ENCODE data around the gene SPINT2. TPM values are rescaled to one million over a fixed set of nuclear protein-coding genes. Genes with fewer than 3 reads are reported as not detected.

SPINT2 gene
- polyA plus RNA-seq, 2 of the 4 experiments (the other 2 are of a cell fraction), result 291 to 343 TPM

- FAIRE-seq (no peak), ATAC-seq (no peak), DNase-seq (ENCODE audit: low read depth in 1 of 2, low spot score in 1 of 2) (no peak)
- ChIA-PET POLR2A (no interaction called here), CTCF (interaction anchor here (0.7 to 33.5 kb wide), 11 partner anchors 19 to 330 kb away, joined by 3 to 1052 read pairs (median 4); partner anchors contain the start of genes CATSPERG, GGN, KCNK6 and PPP1R14A)
- WGBS (ENCODE audit: missing lambda C conversion rate), result 70% methylated on average over 7 of the region's 7 CpGs
- Histone ChIP-seq H3K9me3 (no peaks in the 10 kb centered on the region), H3K4me1 (peaks cover 22% of the 10 kb centered on the region), H3K4me3 (no peak overlapping the region), H3K27ac (no peak overlapping the region), H3K4me2 (no peak overlapping the region)
- TF ChIP-seq PBX3 (IDR thresholded peaks at IDR 0.05), result no peak
- TF ChIP-seq JUNB (IDR thresholded peaks at IDR 0.05), result no peak
- TF ChIP-seq FOSL2 (IDR thresholded peaks at IDR 0.05), result no peak
- TF ChIP-seq FOSL2 (CRISPR knock-in tag; IDR thresholded peaks at IDR 0.05), result no peak
- no peak for TF ChIP-seq RAD21 (conservative IDR thresholded peaks at IDR 0.05 in 1 of 2, IDR thresholded peaks at IDR 0.05 in 1 of 2)
- TF ChIP-seq BCL3 (IDR thresholded peaks at IDR 0.05), result no peak
- TF ChIP-seq CTCF (IDR thresholded peaks at IDR 0.05), result no peak
- no peak for TF ChIP-seq RFX5 (IDR thresholded peaks at IDR 0.05)
- TF ChIP-seq HEYL (CRISPR knock-in tag; IDR thresholded peaks at IDR 0.05), result no peak
- no peak for TF ChIP-seq ELK1 (IDR thresholded peaks at IDR 0.05; ENCODE audit: low read depth, low read length)
- TF ChIP-seq CEBPB (IDR thresholded peaks at IDR 0.05), result no peak
- no peak for TF ChIP-seq ZC3H11A (IDR thresholded peaks at IDR 0.05)
- TF ChIP-seq RARB (CRISPR knock-in tag; IDR thresholded peaks at IDR 0.05), result no peak
- no peak for TF ChIP-seq NFE2L2 (conservative IDR thresholded peaks at IDR 0.05; ENCODE audit: low read length)
- TF ChIP-seq MAX (IDR thresholded peaks at IDR 0.05), result no peak
- no peak for TF ChIP-seq SREBF2 (IDR thresholded peaks at IDR 0.05)
- TF ChIP-seq EHMT2 (IDR thresholded peaks at IDR 0.05; ENCODE audit: low read depth), result no peak
- TF ChIP-seq ESRRA (IDR thresholded peaks at IDR 0.05; ENCODE audit: borderline replicate concordance, low read length), result no peak
Measured at GRCh38 chr19:38231918-38232317, 32.5 kb upstream of the SPINT2 start.

- Histone ChIP-seq H3K9me3 (no peaks in the 10 kb centered on the region), H3K4me2 (0 out of 3 replicates have a peak overlapping the region, but pooled peaks have one; percentile 3), H3K4me1 (peaks cover 8% of the 10 kb centered on the region), H3K27ac (peak overlapping the region; percentile 12 to 60; a peak in 4 of 6 replicates), H3K4me3 (no peak overlapping the region)
- ChIA-PET CTCF (interaction anchor here (0.6 to 33.5 kb wide), 81 partner anchors 8 to 1187 kb away, joined by 3 to 1052 read pairs (median 4); partner anchors contain the start of genes CATSPERG, FAM98C, GGN and KCNK6), POLR2A (interaction anchor here (0.6 to 1.7 kb wide), 3 partner anchors 10 to 333 kb away, joined by 4 to 9 read pairs (median 5); partner anchors contain the start of gene CATSPERG)
- peak; percentile 51; the same call in 1 of the 2 replicates for TF ChIP-seq RFX5 (IDR thresholded peaks at IDR 0.05)
- TF ChIP-seq ZFP36 (IDR thresholded peaks at IDR 0.05; ENCODE audit: borderline replicate concordance, partially characterized antibody), result peak; percentile 72
- TF ChIP-seq HEYL (CRISPR knock-in tag; IDR thresholded peaks at IDR 0.05), result no peak
- TF ChIP-seq SMC3 (IDR thresholded peaks at IDR 0.05), result peak; percentile 99
- no peak for TF ChIP-seq CHD4 (IDR thresholded peaks at IDR 0.05; ENCODE audit: borderline replicate concordance)
- no peak for TF ChIP-seq NPAS2 (CRISPR knock-in tag; IDR thresholded peaks at IDR 0.05; ENCODE audit: borderline replicate concordance)
- TF ChIP-seq POLR2A (IDR thresholded peaks at IDR 0.05; ENCODE audit: low read length), result no peak
- peak; percentile 99 for TF ChIP-seq CTCF (IDR thresholded peaks at IDR 0.05)
- TF ChIP-seq EP300 (IDR thresholded peaks at IDR 0.05), result no peak
- TF ChIP-seq HES2 (IDR thresholded peaks at IDR 0.05), result no peak
- TF ChIP-seq SREBF2 (IDR thresholded peaks at IDR 0.05), result no peak
- peak; percentile 99 to 100 for TF ChIP-seq RAD21 (conservative IDR thresholded peaks at IDR 0.05 in 1 of 2, IDR thresholded peaks at IDR 0.05 in 1 of 2)
- FAIRE-seq (peak; percentile 100), ATAC-seq (peak; percentile 76 to 88), DNase-seq (ENCODE audit: low read depth in 1 of 2, low spot score in 1 of 2) (peak; percentile 90 to 98)
- 22% methylated on average over 7 of the region's 7 CpGs for WGBS (ENCODE audit: missing lambda C conversion rate)
Measured at GRCh38 chr19:38233740-38234251, 30.6 kb upstream of the SPINT2 start.
